ENCODE measurements around the gene TPP2. TPM values are rescaled to one million over a fixed set of nuclear protein-coding genes. Genes with fewer than 3 reads are reported as not detected.

Gene TPP2
- total and polyA plus RNA-seq, 9 of the 15 experiments (the other 6 are each of a cell fraction or from before 2014, with no cell fraction given), result 18.8 to 87.7 (median 55.9) TPM

DNA sequence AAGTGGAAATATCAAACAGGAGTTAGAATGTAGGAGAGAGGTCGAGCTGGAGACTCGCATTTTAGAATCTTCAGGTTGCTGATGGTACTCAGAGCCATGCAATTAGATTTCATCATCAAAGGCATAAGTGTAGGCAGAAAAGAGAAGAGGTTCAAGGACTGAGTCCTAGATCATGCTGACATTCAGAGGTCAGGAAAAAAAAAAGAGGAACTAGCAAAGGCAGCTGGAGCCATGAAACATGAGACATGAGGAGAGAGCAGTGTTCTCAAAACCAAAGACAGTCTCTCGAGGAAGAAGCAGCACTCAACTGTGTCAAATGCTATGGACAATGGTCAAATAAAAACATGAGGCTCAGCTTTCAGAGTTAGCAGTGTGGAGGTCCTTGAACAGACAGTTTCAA, 12.4 kb upstream of the TPP2 start (continued):
- TF ChIP-seq ZNF175 (CRISPR knock-in tag; IDR thresholded peaks at IDR 0.05; ENCODE audit: low read depth) (no peak), ARID1B (IDR thresholded peaks at IDR 0.05) (no peak), NFE2 (IDR thresholded peaks at IDR 0.05; ENCODE audit: low read depth) (no peak), ZNF436 (CRISPR knock-in tag; IDR thresholded peaks at IDR 0.05) (no peak), JUND (IDR thresholded peaks at IDR 0.05; ENCODE audit: borderline replicate concordance, low read depth, low read length) (no peak), JUND (tag; IDR thresholded peaks at IDR 0.05; ENCODE audit: borderline replicate concordance, low read depth, low read length) (no peak), MCM2 (IDR thresholded peaks at IDR 0.05; ENCODE audit: low read depth) (no peak), TBL1XR1 (IDR thresholded peaks at IDR 0.05; ENCODE audit: low read length in 2 of 2) (no peak)
- TF ChIP-seq, protein P1, sequence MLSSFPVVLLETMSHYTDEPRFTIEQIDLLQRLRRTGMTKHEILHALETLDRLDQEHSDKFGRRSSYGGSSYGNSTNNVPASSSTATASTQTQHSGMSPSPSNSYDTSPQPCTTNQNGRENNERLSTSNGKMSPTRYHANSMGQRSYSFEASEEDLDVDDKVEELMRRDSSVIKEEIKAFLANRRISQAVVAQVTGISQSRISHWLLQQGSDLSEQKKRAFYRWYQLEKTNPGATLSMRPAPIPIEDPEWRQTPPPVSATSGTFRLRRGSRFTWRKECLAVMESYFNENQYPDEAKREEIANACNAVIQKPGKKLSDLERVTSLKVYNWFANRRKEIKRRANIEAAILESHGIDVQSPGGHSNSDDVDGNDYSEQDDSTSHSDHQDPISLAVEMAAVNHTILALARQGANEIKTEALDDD (IDR thresholded peaks at IDR 0.05), result no peak

DNA sequence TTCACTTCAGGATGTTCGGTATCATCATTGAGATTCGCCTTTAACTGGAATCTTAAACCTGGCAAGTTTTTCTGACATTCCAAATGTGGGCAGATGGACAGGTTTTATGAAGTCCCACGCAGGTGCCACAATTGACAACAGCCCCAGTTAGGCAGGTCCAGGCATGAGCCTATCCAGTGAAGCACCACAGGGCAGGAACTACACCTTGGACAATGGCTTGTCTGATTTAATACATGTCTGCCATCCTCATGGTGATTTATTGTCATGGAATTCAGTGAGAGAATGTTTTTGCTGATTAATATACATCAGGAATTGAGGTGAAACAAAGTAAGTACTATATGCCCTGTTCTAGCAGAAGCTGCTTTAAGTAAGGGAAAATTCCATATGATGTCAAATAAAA, 10.2 kb upstream of the TPP2 start:
- no peak overlapping the region for H3K9ac ChIP-seq (ENCODE audit: insufficient read depth in 1 of 2, low read depth in 2 of 2, low read length in 2 of 2)
- H3K36me3 ChIP-seq (ENCODE audit: control insufficient read depth, insufficient read depth, low read length), result no peaks in the 10 kb centered on the region
- H3K4me1 ChIP-seq (replicated peaks in 1 of 2; ENCODE audit: control insufficient read depth in 2 of 2, insufficient read depth in 2 of 2, low read length in 2 of 2), result peaks cover 0 to 13% of the 10 kb centered on the region in 2 experiments; a peak in 3 of 5 replicates
- no peak overlapping the region for H2AFZ ChIP-seq (ENCODE audit: low read depth, low read length)
- H3K79me2 ChIP-seq (ENCODE audit: control insufficient read depth, insufficient read depth, low read length), result no peaks in the 10 kb centered on the region
- H3K4me3 ChIP-seq, result no peak overlapping the region
- no peak for ATAC-seq
- TF ChIP-seq, protein P2, sequence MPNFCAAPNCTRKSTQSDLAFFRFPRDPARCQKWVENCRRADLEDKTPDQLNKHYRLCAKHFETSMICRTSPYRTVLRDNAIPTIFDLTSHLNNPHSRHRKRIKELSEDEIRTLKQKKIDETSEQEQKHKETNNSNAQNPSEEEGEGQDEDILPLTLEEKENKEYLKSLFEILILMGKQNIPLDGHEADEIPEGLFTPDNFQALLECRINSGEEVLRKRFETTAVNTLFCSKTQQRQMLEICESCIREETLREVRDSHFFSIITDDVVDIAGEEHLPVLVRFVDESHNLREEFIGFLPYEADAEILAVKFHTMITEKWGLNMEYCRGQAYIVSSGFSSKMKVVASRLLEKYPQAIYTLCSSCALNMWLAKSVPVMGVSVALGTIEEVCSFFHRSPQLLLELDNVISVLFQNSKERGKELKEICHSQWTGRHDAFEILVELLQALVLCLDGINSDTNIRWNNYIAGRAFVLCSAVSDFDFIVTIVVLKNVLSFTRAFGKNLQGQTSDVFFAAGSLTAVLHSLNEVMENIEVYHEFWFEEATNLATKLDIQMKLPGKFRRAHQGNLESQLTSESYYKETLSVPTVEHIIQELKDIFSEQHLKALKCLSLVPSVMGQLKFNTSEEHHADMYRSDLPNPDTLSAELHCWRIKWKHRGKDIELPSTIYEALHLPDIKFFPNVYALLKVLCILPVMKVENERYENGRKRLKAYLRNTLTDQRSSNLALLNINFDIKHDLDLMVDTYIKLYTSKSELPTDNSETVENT (CRISPR knock-in tag; IDR thresholded peaks at IDR 0.05), result no peak
- no peak for TF ChIP-seq SRSF7 (optimal IDR thresholded peaks at IDR 0.05; ENCODE audit: low read depth, low read length)
- no peak for TF ChIP-seq GABPB2 (CRISPR knock-in tag; conservative IDR thresholded peaks at IDR 0.05)
- TF ChIP-seq, protein P3, sequence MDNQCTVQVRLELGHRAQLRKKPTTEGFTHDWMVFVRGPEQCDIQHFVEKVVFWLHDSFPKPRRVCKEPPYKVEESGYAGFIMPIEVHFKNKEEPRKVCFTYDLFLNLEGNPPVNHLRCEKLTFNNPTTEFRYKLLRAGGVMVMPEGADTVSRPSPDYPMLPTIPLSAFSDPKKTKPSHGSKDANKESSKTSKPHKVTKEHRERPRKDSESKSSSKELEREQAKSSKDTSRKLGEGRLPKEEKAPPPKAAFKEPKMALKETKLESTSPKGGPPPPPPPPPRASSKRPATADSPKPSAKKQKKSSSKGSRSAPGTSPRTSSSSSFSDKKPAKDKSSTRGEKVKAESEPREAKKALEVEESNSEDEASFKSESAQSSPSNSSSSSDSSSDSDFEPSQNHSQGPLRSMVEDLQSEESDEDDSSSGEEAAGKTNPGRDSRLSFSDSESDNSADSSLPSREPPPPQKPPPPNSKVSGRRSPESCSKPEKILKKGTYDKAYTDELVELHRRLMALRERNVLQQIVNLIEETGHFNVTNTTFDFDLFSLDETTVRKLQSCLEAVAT (IDR thresholded peaks at IDR 0.05), result no peak
- BruUV-seq (replicated peaks), result no TSS peak
- WGBS (ENCODE audit: insufficient coverage, low coverage, missing lambda C conversion rate), result 11% methylated on average over 2 of the region's 3 CpGs
- H3K27me3 ChIP-seq (ENCODE audit: control insufficient read depth in 2 of 2, insufficient read depth in 2 of 2, low read length in 2 of 2), result no peaks in the 10 kb centered on the region
- no peak overlapping the region for H3K27ac ChIP-seq (ENCODE audit: extremely low read depth, low read depth, low read length)
- FAIRE-seq, result no peak
- no peak for DNase-seq (ENCODE audit: extremely low read depth in 1 of 4, low spot score in 3 of 4)
- CTCF ChIA-PET (ENCODE audit: low intra/inter-chr PET ratio), result no interaction called here
- intact Hi-C loops (cut with micrococcal nuclease), result no loop called here
- H3K4me2 ChIP-seq (ENCODE audit: insufficient read depth, low read length), result no peak overlapping the region
- POLR2A ChIA-PET, result no interaction called here
- H4K20me1 ChIP-seq (replicated peaks; ENCODE audit: control insufficient read depth, insufficient read depth, low read length), result no peaks in the 10 kb centered on the region
- H3K9me1 ChIP-seq (ENCODE audit: control insufficient read depth, insufficient read depth, low read length), result no peaks in the 10 kb centered on the region
- no peaks in the 10 kb centered on the region for H3K9me3 ChIP-seq (replicated peaks; ENCODE audit: control insufficient read depth, insufficient read depth, low read depth, low read length)
- in situ Hi-C loops (cut with MboI), result loop anchor here (10.0 kb wide), 1 partner anchor 118 kb away; no protein-coding TSS in a partner anchor

Measured in K562 (cell line).